Smooth muscle cell (in vitro differentiated cells): ENCODE results near the gene CCSER2. TPM values are rescaled to one million over a fixed set of nuclear protein-coding genes. Genes with fewer than 3 reads are reported as not detected.

Experiments used
- DNase-seq: peaks from one replicate; lab custom pipeline; 2025; ENCODE audit not compliant: unreplicated experiment; lab: John Stamatoyannopoulos, UW
- H2AFZ ChIP-seq: fragments of 200-600 bp; sonication (generic); 2 replicates; pipeline ENCODE4 v1.6.0; 2016; ENCODE audit warnings: antibody characterized with exemption, low read depth, mild to moderate bottlenecking
- H3F3A ChIP-seq: fragments of 200-600 bp; sonication (generic); 2 replicates; pipeline ENCODE4 v1.6.0; 2017; ENCODE audit warnings: antibody characterized with exemption, low read depth
- H3K27ac ChIP-seq: fragments of 200-600 bp; sonication (generic); 2 replicates; pipeline ENCODE4 v1.5.1; 2016; ENCODE audit warnings: low read depth, mild to moderate bottlenecking
- H3K27me3 ChIP-seq: fragments of 200-600 bp; sonication (generic); 2 replicates; pipeline ENCODE4 v1.6.1; 2016; ENCODE audit warnings: low read depth, mild to moderate bottlenecking
- H3K36me3 ChIP-seq: fragments of 200-600 bp; sonication (generic); 2 replicates; pipeline ENCODE4 v1.5.1; 2016; ENCODE audit warnings: low read depth
- H3K4me1 ChIP-seq: fragments of 200-600 bp; sonication (generic); 2 replicates; pipeline ENCODE4 v1.5.1; 2016; ENCODE audit warnings: low read depth
- H3K4me2 ChIP-seq: fragments of 200-600 bp; sonication (generic); 2 replicates; pipeline ENCODE4 v1.6.0; 2016; ENCODE audit warnings: mild to moderate bottlenecking
- H3K4me3 ChIP-seq: fragments of 200-600 bp; sonication (generic); 2 replicates; pipeline ENCODE4 v1.5.1; 2016; ENCODE audit warnings: mild to moderate bottlenecking
- H3K79me2 ChIP-seq: fragments of 200-600 bp; sonication (generic); 2 replicates; pipeline ENCODE4 v1.6.0; 2016; ENCODE audit warnings: low read depth, mild to moderate bottlenecking
- H3K9ac ChIP-seq: fragments of 200-600 bp; sonication (generic); 2 replicates; pipeline ENCODE4 v1.6.0; 2016; ENCODE audit warnings: low read depth
- H3K9me3 ChIP-seq: fragments of 200-600 bp; sonication (generic); replicated peaks from 2 replicates; pipeline ENCODE4 v1.5.1; 2016; ENCODE audit warnings: low read depth
- H4K20me1 ChIP-seq: fragments of 200-600 bp; sonication (generic); 2 replicates; pipeline ENCODE4 v1.6.0; 2016; ENCODE audit warnings: low read depth
- CTCF ChIP-seq: fragments of 200-600 bp; sonication (generic); IDR thresholded peaks from 2 replicates; pipeline ENCODE4 v1.5.1; 2017; ENCODE audit warnings: borderline replicate concordance, mild to moderate bottlenecking, antibody characterized with exemption; ENCODE audit not compliant: insufficient read depth, poor library complexity, severe bottlenecking
- WGBS: methylation state at CpG from one replicate; pipeline ENCODE4 v1.1.7; 2016; ENCODE audit warnings: low lambda C conversion rate; 5-methylcytosine and 5-hydroxymethylcytosine counted together
- polyA plus RNA-seq: library from polyadenylated mRNA; unstranded; fragments of >200 nt; fragmentation: Nextera tagmentation; extraction: Ambion mirVana; gene quantifications from 2 replicates; pipeline ENCODE4 v1.2.1, GENCODE V29; 2016
- total RNA-seq: library from RNA; depleted of rRNA; stranded (reverse); fragments of >200 nt; gene quantifications from 2 replicates; pipeline ENCODE4 v1.2.3, GENCODE V29; 2014

Gene CCSER2
- total and polyA plus RNA-seq, 2 experiments from 2014 or later, result 32.8 to 42.1 TPM

- Histone ChIP-seq H3K9ac (no peak overlapping the region), H3K9me3 (no peaks in the 10 kb centered on the region), H3K36me3 (peaks cover 7% of the 10 kb centered on the region), H3F3A (no peaks in the 10 kb centered on the region), H2AFZ (no peak overlapping the region), H3K4me1 (no peaks in the 10 kb centered on the region), H3K4me2 (no peak overlapping the region), H3K27ac (no peak overlapping the region), H3K4me3 (no peak overlapping the region), H4K20me1 (peaks cover 69% of the 10 kb centered on the region), H3K79me2 (peaks cover 44% of the 10 kb centered on the region), H3K27me3 (no peaks in the 10 kb centered on the region)
- 100% methylated on average over 1 of the region's 1 CpG for WGBS
- no peak for TF ChIP-seq CTCF
- no peak for DNase-seq
Measured at GRCh38 chr10:84375881-84376280, 47.5 kb downstream of the CCSER2 start.

DNA sequence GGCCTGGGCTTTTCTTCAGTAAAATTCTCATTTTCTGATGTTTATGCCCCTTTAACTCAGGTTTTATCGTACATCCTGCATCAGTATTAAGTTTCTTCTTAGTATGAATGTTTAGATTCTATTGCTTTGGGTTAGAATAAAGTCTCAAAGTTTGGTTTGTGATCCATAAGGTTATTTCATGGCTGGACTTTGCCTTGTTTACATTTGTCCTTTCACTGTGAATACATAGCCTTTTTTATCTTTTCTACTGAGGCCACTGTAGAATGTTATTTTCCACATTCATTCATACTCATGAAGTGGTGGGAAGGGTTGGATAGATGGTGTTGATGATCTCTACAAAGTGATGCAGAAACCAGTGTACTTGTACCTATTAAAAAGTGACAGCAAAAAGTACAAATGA, 59.8 kb downstream of the CCSER2 start:
- Histone ChIP-seq H4K20me1 (peaks cover 12% of the 10 kb centered on the region), H3K27ac (no peak overlapping the region), H3K4me2 (no peak overlapping the region), H3K36me3 (peaks cover 10% of the 10 kb centered on the region), H3K27me3 (no peaks in the 10 kb centered on the region), H2AFZ (no peak overlapping the region), H3F3A (no peaks in the 10 kb centered on the region), H3K9ac (no peak overlapping the region), H3K9me3 (peaks cover 6% of the 10 kb centered on the region), H3K79me2 (peaks cover 7% of the 10 kb centered on the region), H3K4me1 (no peaks in the 10 kb centered on the region), H3K4me3 (no peak overlapping the region)
- WGBS, result 97% methylated on average over 1 of the region's 1 CpG
- DNase-seq, result no peak
- TF ChIP-seq CTCF, result no peak

- Histone ChIP-seq H2AFZ (no peak overlapping the region), H3K27me3 (no peaks in the 10 kb centered on the region), H3K4me2 (no peak overlapping the region), H3K9ac (no peak overlapping the region), H3K27ac (no peak overlapping the region), H3K4me3 (no peak overlapping the region), H4K20me1 (peaks cover 12% of the 10 kb centered on the region), H3F3A (no peaks in the 10 kb centered on the region), H3K4me1 (no peaks in the 10 kb centered on the region), H3K9me3 (peaks cover under 1% of the 10 kb centered on the region), H3K79me2 (peaks cover 7% of the 10 kb centered on the region), H3K36me3 (peaks cover 3% of the 10 kb centered on the region)
- no peak for DNase-seq
- no peak for TF ChIP-seq CTCF
- WGBS, result 100% methylated on average over 4 of the region's 4 CpGs
Measured at GRCh38 chr10:84390364-84390763, 62.0 kb downstream of the CCSER2 start.

- DNase-seq, result no peak
- no peak overlapping the region for H3K9ac ChIP-seq
- no peak overlapping the region for H3K27ac ChIP-seq
- H3K4me3 ChIP-seq, result no peak overlapping the region
- no peaks in the 10 kb centered on the region for H3K4me1 ChIP-seq
- no peak for TF ChIP-seq CTCF
- H2AFZ ChIP-seq, result no peak overlapping the region
- no peak overlapping the region for H3K4me2 ChIP-seq
- H4K20me1 ChIP-seq, result peaks cover 12% of the 10 kb centered on the region
- H3K79me2 ChIP-seq, result peaks cover 12% of the 10 kb centered on the region
- H3K9me3 ChIP-seq, result no peaks in the 10 kb centered on the region
- WGBS, result over 99% methylated on average over 4 of the region's 4 CpGs
- H3K27me3 ChIP-seq, result no peaks in the 10 kb centered on the region
- H3K36me3 ChIP-seq, result no peaks in the 10 kb centered on the region
- H3F3A ChIP-seq, result no peaks in the 10 kb centered on the region
Measured at GRCh38 chr10:84391326-84391725, 62.9 kb downstream of the CCSER2 start.
